Endothelial cell of umbilical vein (primary cell): ENCODE results near the gene FAM120B. TPM values are rescaled to one million over a fixed set of nuclear protein-coding genes. Genes with fewer than 3 reads are reported as not detected.

Experiments used
- BruUV-seq: library from RNA; stranded (reverse); fragments of 400-500 nt; replicated peaks from 2 replicates; lab custom pipeline; 2021; lab: Mats Ljungman, UMichigan
- CTCF ChIA-PET: fragments of 300-600, 350-600 bp; sonication (Branson Sonifier 250); formaldehyde crosslinking; loops from one replicate; lab custom pipeline; 2021; ENCODE audit warnings: antibody characterized with exemption, inconsistent platforms; lab: Charles Lee
- POLR2A ChIA-PET: fragments of 300-600, 350-600 bp; sonication (Branson Sonifier 250); formaldehyde crosslinking; loops from one replicate; lab custom pipeline; 2021; ENCODE audit warnings: antibody characterized with exemption, inconsistent platforms; lab: Charles Lee
- DNase-seq: peaks from one replicate; pipeline ENCODE4 v3.0.0-alpha.2; 2011; ENCODE audit warnings: low read depth, low spot score
- FAIRE-seq: peaks from 2 replicates; lab custom pipeline; 2011; peaks lifted over from hg19 to GRCh38; lab: Jason Lieb, UNC
- H2AFZ ChIP-seq: 2 replicates; pipeline ENCODE4 v1.6.0; 2012; ENCODE audit warnings: low read depth, low read length, control low read depth, inconsistent platforms
- H3K27ac ChIP-seq: 2 replicates; pipeline ENCODE4 v1.5.1; 2011; ENCODE audit warnings: low read depth, mild to moderate bottlenecking, control low read depth, low read length, moderate library complexity; ENCODE audit not compliant: insufficient read depth
- H3K27me3 ChIP-seq, 2 experiments: 2 replicates each; pipeline versions ENCODE4 v1.6.0 to v1.6.1; 2011; ENCODE audit warnings: low read length in 2 of 2, mixed read lengths in 1 of 2; ENCODE audit not compliant: control insufficient read depth in 2 of 2, insufficient read depth in 2 of 2
- H3K36me3 ChIP-seq, 2 experiments: 2 replicates in 1 of 2; 3 replicates in 1 of 2; pipeline ENCODE4 v1.5.1; 2011; ENCODE audit warnings: low read length in 2 of 2, mild to moderate bottlenecking in 1 of 2, moderate library complexity in 1 of 2; ENCODE audit not compliant: control insufficient read depth in 2 of 2, insufficient read depth in 2 of 2; ENCODE audit errors: extremely low read depth in 1 of 2
- H3K4me1 ChIP-seq: 3 replicates; pipeline ENCODE4 v1.5.1; 2011; ENCODE audit warnings: mild to moderate bottlenecking, low read length; ENCODE audit not compliant: control insufficient read depth, insufficient read depth; ENCODE audit errors: extremely low read depth
- H3K4me2 ChIP-seq: 2 replicates; pipeline ENCODE4 v1.6.1; 2011; ENCODE audit warnings: low read length, control low read depth, mixed read lengths; ENCODE audit not compliant: insufficient read depth
- H3K4me3 ChIP-seq, 3 experiments: fragments of 200-600 bp in 1 of 3; sonication (generic), shearing (Covaris generic) in 1 of 3; replicated peaks in 1 of 3; 2 replicates each; pipeline ENCODE4 v1.5.1; 2011 to 2016; ENCODE audit warnings: control low read depth in 3 of 3, low read length in 3 of 3, mild to moderate bottlenecking in 2 of 3, inconsistent platforms in 1 of 3, low read depth in 1 of 3, moderate library complexity in 1 of 3; ENCODE audit not compliant: insufficient read depth in 1 of 3
- H3K79me2 ChIP-seq: 2 replicates; pipeline ENCODE4 v1.6.0; 2012; ENCODE audit warnings: low read length, inconsistent platforms; ENCODE audit not compliant: control insufficient read depth, insufficient read depth
- H3K9ac ChIP-seq: replicated peaks from 2 replicates; pipeline ENCODE3; 2011; ENCODE audit warnings: low read length, control low read depth; ENCODE audit not compliant: insufficient read depth; ENCODE audit errors: extremely low read depth
- H3K9me1 ChIP-seq: replicated peaks from 3 replicates; pipeline ENCODE4 v1.6.0; 2011; ENCODE audit warnings: mild to moderate bottlenecking, low read length; ENCODE audit not compliant: control insufficient read depth, insufficient read depth; ENCODE audit errors: extremely low read depth
- H3K9me3 ChIP-seq: replicated peaks from 2 replicates; pipeline ENCODE4 v1.5.1; 2012; ENCODE audit warnings: low read length, inconsistent platforms; ENCODE audit not compliant: control insufficient read depth, insufficient read depth
- H4K20me1 ChIP-seq: replicated peaks from 2 replicates; pipeline ENCODE3; 2011; ENCODE audit warnings: mild to moderate bottlenecking, low read length; ENCODE audit not compliant: control insufficient read depth, insufficient read depth; ENCODE audit errors: extremely low read depth
- CTCF ChIP-seq, 2 donors: IDR thresholded peaks; 1 replicate in 1 of 2; 2 replicates in 1 of 2; pipeline ENCODE4 v1.5.1; 2011; ENCODE audit warnings: low read length in 2 of 2, mild to moderate bottlenecking in 2 of 2, moderate library complexity in 2 of 2, control low read depth in 1 of 2, inconsistent platforms in 1 of 2, low read depth in 1 of 2; ENCODE audit not compliant: insufficient read depth in 1 of 2; ENCODE audit errors: extremely low read depth in 1 of 2
- EZH2 ChIP-seq: IDR thresholded peaks from 2 replicates; pipeline ENCODE4 v1.6.1; 2012; ENCODE audit warnings: borderline replicate concordance, low read depth, mild to moderate bottlenecking, moderate library complexity, low read length, inconsistent platforms; ENCODE audit not compliant: severe bottlenecking
- FOS ChIP-seq: IDR thresholded peaks from 2 replicates; pipeline ENCODE4 v1.6.1; 2011; ENCODE audit warnings: mild to moderate bottlenecking, low read length, moderate library complexity, borderline replicate concordance; ENCODE audit not compliant: insufficient read depth
- GATA2 ChIP-seq: IDR thresholded peaks from 2 replicates; pipeline ENCODE4 v1.7.0; 2011; ENCODE audit warnings: low read depth, mild to moderate bottlenecking, moderate library complexity, mixed read lengths, low read length; ENCODE audit not compliant: insufficient read length, insufficient read depth
- JUN ChIP-seq: IDR thresholded peaks from 2 replicates; pipeline ENCODE4 v1.6.1; 2011; ENCODE audit warnings: borderline replicate concordance, low read depth; ENCODE audit not compliant: insufficient read length, insufficient read depth
- MAX ChIP-seq: IDR thresholded peaks from 2 replicates; pipeline ENCODE4 v1.6.1; 2011; ENCODE audit not compliant: insufficient read depth, insufficient read length
- MYC ChIP-seq: IDR thresholded peaks from one replicate; pipeline ENCODE4 v1.6.1; 2011; ENCODE audit warnings: mild to moderate bottlenecking, low read depth, low read length
- POLR2AphosphoS5 ChIP-seq: IDR thresholded peaks from 2 replicates; pipeline ENCODE4 v1.6.1; 2012; ENCODE audit warnings: low read depth, mild to moderate bottlenecking, control low read depth, low read length, moderate library complexity; ENCODE audit not compliant: insufficient read depth
- dilution Hi-C: fragments of 300-500 bp; cut with MboI; formaldehyde crosslinking; loops from one replicate; pipeline ENCODE4 v1.15.0; 2019; ENCODE audit warnings: low sequenced_read_pairs; ENCODE audit not compliant: extremely low pct_ligation_motif_present
- intact Hi-C: fragments of 100-400 bp; cut with micrococcal nuclease; formaldehyde crosslinking; loops from one replicate; pipeline ENCODE4 v1.10.0; 2022
- polyA plus RNA-seq, 4 experiments: library from polyadenylated mRNA; depleted of rRNA in 3 of 4; stranded (reverse) in 3 of 4; unstranded in 1 of 4; fragments of >200 nt; gene quantifications; 2 replicates each; pipeline versions ENCODE4 v1.2.1 to v1.2.3, GENCODE V29; 2011 to 2012; ENCODE audit warnings: missing spikeins in 1 of 4
- total RNA-seq: library from RNA; stranded (reverse); gene quantifications from 2 replicates; pipeline ENCODE4 v1.2.3, GENCODE V29; 2021

FAM120B gene
- total and polyA plus RNA-seq, 2 donors (not counting 3 experiments of a cell fraction or from before 2014, with no cell fraction given), result 10.8 to 28.2 TPM

GRCh38 chr6:170450916-170451761, 144.6 kb downstream of the FAM120B start:
- H3K9ac ChIP-seq, result no peak overlapping the region
- ChIA-PET POLR2A (no interaction called here), CTCF (interaction anchor here (1.1 kb wide), 1 partner anchor 66 kb away, joined by 3 read pairs; no protein-coding TSS in a partner anchor)
- no peak overlapping the region for H2AFZ ChIP-seq
- no TSS peak for BruUV-seq
- intact Hi-C loops, result no loop called here
- H3K27ac ChIP-seq, result no peak overlapping the region
- H3K36me3 ChIP-seq, result no peaks in the 10 kb centered on the region
- H3K9me1 ChIP-seq, result no peaks in the 10 kb centered on the region
- no peaks in the 10 kb centered on the region for H4K20me1 ChIP-seq
- H3K4me3 ChIP-seq, result no peak overlapping the region
- H3K9me3 ChIP-seq, result no peaks in the 10 kb centered on the region
- TF ChIP-seq FOS, result no peak
- TF ChIP-seq MYC, result no peak
- no peak for TF ChIP-seq POLR2AphosphoS5
- no peak for TF ChIP-seq GATA2
- no peak for TF ChIP-seq CTCF (IDR thresholded peaks at IDR 0.05; ENCODE audit: extremely low read depth in 1 of 2, insufficient read depth in 1 of 2, low read depth in 1 of 2, low read length in 2 of 2)
- no peak for TF ChIP-seq EZH2
- no peak for TF ChIP-seq MAX
- TF ChIP-seq JUN, result no peak
- no peak overlapping the region for H3K4me2 ChIP-seq
- no peaks in the 10 kb centered on the region for H3K79me2 ChIP-seq
- no peak for FAIRE-seq
- H3K4me1 ChIP-seq, result no peaks in the 10 kb centered on the region
- H3K27me3 ChIP-seq, result no peaks in the 10 kb centered on the region
- dilution Hi-C loops, result no loop called here
- DNase-seq, result no peak
